SHP77 (cell line): Measurements from ENCODE around the gene SEM1.
A peak's percentile ranks its signal among the peaks of the same experiment; 100 is the strongest.
"Not testable (repeated sequence)": the region's sequence is repeated elsewhere in the genome, so short reads cannot be mapped to it uniquely, and the experiment has no call there.

ENCODE experiments used
- DNase-seq, 2 experiments: peaks; one replicate each; lab custom pipeline; 2025; lab: John Stamatoyannopoulos, UW

The SEM1 gene

DNA sequence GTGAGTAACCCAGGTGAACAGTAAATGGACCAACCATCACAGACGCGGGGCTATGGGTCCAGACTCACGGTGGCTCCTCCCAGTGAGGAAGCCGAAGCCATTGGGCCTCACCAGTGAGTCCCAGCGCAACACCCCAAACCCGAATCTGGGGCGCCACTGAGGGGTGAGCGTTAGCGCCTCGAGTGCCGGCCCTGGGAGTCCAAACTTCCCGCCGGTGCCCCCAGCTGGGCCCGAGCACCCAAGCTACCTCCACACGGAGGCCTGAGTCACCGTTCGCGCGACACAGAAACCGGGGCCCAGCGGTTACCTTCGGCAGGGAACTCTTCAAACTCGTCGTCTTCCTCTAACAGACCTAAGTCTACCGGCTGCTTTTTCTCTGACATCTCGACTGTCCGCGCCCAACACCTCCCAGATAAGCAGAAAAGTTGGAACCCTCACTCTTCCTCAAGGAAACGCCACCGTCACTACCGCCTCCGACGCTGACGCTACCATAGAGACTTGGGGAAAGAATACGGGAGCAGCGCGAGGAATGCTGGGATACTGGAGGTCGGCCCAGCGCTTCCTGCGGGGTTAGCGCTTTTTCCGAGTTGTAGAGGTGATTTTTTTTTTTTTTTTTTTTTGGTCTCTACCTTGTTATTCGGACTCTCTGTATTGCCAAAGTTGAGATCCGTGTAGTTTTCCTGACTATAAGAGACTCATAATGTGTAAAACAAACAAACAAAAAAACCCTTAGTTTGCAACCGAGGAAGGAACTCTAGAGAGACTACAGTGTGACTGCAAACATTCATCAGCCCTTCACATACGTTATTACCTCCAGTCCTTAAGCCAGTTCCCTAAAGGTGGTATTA is at the start of gene SEM1:
SEM1 (minus strand) TSS at position 466 of the 848 bp plus-strand sequence; CDS start at position 383, 83 bp downstream.
- DNase-seq = peak; percentile 71 to 72

DNA sequence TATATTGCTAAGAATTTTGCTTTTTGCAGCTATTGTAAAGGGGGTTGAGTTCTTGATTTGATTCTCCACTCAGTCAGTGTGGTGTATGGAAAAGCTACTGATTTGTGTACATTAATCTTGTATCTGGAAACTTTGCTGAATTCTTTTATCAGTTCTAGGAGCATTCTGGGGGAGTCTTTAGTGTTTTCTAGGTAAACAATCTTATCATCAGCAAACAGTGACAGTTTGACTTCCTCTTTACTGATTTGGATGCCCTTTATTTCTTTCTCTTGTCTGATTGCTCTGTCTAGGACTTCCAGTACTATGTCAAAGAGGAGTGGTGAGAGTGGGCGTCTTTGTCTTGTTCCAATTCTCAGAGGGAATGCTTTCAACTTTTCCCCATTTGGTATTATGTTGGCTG is 48.2 kb upstream of the SEM1 start:
- not testable (repeated sequence) for DNase-seq

DNA sequence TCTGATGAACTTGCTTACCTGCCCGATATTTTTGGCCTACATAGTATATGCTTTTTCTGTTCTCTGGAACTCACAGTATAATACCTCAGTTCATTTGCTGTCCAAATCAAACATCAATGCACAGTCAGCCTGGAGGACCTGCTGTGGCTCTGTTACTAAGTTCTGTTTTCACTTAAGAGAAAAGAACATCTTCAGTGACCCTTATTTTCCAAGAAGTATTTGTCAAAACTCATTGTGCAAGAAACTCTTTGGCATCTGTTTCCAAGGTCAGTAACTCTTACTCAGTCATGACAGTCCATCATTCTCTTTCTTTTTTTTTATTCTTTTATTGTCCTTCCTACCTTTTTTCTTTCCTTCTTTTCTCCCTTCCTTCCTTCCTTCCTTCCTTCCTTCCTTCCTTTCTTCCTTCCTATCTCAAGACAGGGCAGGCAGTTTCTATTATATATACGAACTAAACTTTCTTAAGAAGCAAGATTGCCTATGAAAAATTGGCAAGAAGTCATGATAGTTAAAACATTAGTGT is 37.8 kb upstream of the SEM1 start:
- DNase-seq = no peak

DNA sequence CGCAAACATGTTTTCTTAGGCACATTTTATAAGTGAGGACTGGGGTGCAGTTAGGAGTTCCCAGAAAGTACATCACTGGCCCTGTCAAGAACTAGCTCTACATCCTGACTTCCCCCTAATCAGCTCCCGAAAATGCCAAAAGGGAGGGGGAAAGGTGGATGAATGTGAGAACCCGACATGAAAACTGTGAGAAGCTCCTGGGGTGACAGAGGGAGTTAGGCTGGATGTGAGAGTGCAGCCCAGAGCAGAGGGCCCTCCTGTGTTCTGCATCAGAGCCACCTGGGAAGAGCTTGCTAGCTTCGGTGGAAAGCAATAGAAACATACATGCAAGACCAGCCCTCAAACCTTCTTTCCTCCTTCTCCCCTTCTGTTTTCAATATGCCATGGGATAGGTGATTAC is 30.5 kb upstream of the SEM1 start:
- no peak for DNase-seq

DNA sequence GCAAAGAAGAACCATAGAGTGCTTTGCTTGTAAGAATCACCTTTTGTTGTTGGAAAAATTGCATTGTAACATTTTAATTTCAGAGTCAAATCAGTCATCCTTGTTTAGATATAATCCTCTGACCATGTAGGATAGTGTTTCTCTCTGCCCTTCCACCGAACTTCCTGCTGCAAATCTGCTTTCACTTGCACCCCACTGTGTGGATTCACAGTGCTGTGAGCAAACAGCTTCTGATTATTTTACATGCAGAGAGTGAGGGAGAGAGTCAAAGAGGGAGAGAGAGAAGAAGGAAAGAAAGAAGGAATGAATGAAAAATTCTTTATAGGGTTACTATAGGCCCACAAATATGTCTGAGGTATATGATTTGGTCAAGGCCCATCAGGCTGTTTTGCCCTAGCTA is 30.0 kb upstream of the SEM1 start:
- no peak for DNase-seq

DNA sequence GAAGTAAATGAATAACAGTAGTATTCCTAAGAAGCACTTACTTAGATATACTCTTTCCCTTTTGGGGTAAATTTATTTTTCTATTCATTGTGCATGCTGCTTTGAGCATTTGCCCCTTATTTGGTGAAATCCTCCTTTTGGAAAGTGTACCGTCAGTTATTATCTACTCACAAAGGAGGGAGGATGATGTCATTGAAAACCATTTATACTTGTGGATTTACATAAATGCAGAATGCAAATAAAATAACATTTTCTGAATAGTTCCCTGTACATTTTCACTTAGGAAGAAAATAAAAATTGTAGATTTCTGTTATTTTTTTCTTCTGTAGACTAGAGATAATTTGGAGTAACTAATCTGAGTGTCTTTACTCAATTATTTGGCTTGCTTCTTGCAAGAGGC is 29.5 kb upstream of the SEM1 start:
- no peak for DNase-seq

DNA sequence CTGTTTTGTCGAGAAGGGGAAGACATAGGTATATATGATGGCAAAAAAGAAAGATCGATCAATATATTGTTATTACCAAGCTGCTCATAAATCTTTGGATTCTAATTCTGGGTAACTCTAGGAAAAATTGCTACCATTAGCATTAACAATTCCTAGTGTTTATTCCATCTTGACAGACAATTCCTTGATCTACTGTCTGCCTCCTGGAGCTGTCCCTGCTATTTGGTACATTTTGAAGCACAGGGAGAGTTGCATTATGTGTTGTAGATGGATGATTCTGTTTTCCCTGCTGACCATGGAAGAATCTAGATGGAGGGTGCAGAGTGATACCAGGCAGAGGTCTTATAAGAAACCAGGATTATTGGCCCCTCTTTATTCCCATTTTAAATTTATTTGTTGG is 29.1 kb upstream of the SEM1 start:
- no peak for DNase-seq

DNA sequence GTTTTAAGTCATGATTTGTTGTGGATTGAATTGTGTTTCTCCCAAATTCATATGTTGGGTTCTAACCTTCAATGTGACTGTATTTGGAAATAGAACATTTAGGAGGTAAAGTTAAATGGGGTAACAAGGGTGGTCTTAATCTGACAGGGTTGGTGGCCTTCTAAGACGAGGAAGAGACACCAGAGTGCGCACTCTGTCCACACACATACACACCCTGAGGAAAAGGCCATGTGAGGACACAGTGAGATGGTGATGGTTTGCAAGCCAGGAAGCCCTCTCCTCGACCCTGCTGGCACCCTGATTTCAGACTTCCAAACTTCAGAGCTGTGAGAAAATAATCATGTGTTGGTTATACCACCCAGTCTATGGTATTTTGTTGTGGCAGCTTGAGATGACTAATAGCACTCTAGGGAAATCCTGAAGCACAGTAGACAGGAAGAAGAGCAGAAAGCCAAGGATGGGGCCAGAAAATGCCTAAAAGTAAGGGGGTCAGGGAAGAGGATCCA is 28.0 kb upstream of the SEM1 start:
- no peak for DNase-seq

DNA sequence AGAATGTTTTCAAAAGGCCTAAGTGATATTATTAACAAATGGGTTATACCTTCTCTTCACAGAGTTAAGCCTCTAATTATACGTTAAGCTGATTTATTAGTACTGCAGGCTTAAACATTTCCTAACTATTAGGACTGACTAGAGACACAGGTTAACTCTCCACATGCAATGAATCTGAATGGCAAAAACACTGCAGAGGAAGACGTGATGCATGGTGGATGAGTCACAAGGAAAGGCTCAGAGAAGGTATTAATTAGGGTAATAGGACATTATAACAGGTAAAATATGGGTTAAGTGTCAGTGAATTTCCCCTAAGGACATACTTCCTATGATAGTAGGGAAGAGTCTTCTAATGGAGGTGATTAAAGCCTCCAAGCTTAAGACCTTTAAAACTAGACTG is 24.7 kb upstream of the SEM1 start:
- DNase-seq = no peak

DNA sequence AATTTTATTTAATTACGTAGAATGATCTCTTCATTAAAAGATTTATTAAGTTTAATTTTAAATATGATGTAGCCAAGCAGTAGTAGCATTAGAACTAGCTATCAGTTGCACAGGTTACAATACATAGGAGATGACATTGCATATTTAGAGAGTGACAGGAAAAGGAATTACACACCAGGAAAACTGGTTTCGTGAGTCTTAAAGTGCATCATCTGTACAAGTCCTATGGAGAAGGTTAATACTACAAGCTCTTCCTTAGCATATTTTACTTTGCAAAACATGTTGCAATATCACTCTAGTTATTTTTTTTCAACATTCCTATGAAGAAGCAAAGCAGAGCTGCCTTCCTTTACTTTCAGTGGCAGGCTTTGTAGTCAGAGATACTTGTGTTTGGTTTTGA is 20.2 kb upstream of the SEM1 start:
- DNase-seq = no peak

DNA sequence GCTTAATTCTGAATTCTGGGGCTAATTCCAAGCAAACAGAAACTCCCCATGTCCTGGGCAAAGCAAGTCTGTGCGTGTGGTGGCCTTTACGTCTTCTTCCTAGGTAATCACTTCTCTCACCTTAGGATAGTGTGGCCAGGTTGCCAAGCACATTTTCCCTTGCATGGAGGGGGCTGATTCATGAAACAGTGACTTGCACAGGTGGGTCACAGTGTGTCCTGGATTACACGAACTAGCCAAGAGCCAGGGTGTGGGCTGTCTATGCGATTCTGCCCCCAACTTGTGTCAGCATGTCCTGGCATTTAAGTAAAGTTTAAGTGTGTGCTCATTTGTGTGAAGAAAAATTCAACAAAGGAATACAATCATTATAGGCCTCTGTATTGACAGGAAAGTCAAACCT is 18.5 kb upstream of the SEM1 start:
- DNase-seq = no peak

DNA sequence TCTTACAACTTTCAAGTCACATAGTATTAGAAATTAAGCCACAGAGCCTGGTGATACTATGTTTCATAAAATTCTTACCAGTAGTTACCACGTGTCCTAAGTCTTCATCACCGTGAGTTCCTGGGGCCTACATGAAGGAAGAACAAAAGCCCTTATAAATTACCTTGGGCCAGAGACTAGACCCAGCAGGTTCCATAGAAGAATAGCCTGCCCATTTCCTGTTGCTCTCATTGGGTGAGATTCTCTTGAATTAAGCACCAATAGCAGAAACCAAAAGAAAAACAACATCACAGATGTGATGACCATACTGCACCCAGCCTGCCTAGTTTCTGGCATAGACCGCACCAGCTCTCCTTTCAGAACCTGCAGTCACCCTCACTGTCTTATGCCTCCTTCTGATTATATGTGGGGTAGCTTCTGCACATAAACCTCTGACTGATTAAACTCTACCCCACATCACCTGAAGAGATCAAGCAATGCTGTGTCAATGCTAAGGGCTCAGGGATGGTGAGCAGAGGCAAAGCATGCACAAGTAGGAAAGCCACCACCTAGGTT is 18.0 kb upstream of the SEM1 start:
- no peak for DNase-seq

DNA sequence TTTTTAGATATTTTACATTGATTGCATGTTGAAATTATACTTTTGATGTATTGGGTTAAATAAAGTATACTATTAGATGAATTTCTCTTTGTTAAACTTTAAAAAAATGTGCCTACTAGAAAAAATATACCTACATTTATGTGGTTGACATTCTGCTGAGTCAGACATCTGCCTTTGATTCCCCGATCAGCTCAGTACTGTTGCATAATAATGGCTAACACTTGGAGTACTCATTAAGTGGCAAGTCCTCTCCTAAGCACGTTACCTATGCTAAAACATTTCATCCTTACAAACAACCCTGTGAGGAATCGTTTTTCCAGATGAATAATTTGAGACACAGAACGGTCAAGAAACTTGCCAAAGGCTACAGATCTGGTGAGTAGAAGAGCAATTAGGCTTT is 14.0 kb upstream of the SEM1 start:
- DNase-seq = no peak

DNA sequence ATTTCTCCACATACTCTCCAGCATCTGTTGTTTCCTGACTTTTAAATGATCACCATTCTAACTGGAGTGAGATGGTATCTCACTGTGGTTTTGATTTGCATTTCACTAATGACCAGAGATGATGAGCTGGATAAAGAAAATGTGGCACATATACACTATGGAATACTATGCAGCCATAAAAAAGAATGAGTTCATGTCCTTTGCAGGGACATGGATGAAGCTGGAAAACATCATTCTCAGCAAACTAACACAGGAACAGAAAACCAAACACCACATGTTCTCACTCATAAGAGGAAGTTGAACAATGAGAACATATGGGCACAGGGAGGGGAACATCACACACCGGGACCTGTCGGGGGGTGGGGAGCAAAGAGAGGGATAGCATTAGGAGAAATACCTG is 13.3 kb upstream of the SEM1 start:
- DNase-seq = not testable (repeated sequence)

DNA sequence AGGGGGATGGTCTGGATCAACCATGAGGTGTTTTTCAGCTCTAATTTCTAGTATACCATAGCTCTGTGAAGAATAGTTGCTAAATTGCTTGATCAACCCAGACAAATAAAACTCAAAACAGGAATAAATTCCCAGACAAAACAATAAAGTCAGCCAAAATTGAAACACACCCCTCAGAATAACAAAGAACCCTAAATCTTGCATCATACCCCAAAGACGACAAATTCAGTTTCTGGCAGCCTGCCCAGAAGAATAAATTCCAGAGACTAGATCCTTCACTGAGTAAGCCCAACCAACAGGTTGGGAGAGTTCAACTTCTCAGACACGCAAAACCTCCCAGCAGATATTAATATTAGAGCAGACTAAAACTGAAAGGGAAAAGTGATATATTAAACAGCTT is 11.2 kb upstream of the SEM1 start:
- no peak for DNase-seq

DNA sequence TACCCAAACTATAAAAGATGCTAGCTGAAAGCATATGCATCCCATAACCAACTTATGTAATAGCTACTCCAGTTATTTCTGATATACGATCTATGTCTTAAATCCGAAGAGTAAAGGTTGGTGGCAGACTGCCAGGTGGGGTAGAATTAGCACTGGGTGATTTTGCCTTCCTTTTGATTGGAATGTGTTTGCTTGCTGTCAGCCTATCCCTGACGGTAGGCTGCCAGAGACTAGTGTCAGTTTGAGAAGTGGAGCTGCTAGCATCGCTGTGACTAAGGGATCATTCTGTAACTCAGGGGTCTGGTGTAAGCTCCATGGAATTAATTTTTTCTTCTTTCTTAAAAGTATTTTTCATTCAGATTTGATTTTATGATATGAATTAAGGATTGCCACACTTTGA is 9.5 kb upstream of the SEM1 start:
- peak; percentile 8 to 28 for DNase-seq

DNA sequence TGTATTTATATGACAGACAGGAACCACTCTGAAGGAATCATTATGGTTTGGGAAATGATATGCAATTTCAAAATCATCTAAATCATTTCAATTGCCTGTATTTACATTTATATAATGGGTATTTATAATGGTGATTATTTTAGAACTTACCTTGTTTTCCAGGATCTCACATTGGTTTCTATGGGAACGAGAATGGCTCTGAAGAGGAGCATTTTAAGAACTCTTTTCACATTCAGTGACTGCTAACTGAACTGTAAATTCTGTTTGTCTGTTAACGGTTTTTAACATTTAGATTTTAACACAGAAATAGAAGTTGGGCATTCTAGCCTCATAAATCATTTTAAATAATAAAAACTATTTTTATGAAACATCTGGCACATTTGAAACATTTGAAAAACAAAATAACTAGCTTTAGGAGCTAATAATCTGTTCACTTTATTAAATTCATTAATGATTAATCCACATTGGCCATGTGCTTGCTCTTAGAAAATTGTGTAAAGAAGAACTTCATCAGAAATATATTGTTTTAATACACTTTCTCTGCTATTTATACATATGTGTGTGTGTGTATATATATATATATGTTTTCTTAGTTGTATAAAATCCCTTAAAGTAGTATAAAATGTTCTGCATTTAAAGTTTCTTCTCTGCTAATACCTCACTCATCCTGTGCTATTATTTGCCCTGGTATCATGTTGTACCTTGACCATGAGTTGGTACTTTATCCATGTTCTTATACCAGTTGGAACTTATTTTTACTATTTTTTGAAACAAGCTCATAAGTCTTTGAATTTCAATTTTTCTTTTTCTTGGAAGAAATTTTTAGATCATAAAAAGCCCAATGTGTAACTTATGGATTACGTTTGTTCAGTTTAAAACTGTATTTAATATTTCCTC is 8.7 kb upstream of the SEM1 start:
- no peak for DNase-seq

DNA sequence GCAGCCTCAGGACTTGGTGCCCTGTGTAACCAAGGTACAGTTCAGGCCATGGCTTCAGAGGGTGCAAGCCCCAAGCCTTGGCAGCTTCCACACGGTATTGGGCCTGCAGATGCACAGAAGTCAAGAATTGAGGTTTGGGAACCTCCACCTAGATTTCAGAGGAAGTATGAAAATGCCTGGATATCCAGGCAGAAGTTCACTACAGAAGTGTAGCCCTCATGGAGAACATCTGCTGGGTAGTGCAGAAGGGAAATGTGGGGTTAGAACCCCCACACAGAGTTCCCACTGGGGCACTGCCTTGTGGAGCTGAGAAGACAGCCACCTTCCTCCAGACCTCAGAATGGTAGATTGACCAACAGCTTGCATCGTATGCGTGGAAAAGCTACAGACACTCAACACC is 3.4 kb upstream of the SEM1 start:
- no peak for DNase-seq

DNA sequence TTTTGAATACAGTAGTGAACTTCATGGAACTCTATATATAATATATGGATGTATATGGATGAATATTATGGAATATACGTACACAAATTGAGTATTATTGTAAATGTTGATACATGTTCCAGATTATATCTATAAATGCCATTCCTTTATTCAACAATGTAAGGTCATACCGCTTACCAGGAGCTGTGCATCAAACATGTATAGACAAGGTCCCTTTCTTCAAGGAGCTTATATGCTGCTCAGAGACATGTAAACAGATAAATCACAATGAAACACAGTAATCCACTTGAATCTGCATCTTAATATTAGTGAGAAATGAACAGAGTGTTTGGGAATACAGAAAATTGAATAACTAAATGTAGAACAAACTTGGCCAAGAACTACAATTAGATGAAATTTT is 898 bp upstream of the SEM1 start:
- DNase-seq = no peak

DNA sequence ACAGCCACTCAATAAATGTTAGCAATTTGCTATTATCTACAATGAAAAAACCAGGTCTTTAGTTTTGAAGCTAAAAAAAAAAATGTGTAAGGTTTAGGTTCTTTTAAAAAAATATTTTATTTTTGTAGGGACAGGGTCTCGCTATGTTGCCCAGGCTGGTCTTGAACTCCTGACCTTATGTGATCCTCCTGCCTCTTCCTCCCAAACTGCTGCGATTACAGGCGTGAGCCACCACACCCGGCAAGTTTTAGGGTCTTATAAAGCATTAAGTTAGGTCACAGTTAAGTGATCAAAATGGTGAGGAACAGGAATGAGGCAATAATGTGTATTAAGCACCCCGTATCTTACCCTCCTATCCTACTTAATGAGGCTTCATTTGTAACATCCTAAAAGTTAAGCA is 774 bp downstream of the SEM1 start:
- no peak for DNase-seq

DNA sequence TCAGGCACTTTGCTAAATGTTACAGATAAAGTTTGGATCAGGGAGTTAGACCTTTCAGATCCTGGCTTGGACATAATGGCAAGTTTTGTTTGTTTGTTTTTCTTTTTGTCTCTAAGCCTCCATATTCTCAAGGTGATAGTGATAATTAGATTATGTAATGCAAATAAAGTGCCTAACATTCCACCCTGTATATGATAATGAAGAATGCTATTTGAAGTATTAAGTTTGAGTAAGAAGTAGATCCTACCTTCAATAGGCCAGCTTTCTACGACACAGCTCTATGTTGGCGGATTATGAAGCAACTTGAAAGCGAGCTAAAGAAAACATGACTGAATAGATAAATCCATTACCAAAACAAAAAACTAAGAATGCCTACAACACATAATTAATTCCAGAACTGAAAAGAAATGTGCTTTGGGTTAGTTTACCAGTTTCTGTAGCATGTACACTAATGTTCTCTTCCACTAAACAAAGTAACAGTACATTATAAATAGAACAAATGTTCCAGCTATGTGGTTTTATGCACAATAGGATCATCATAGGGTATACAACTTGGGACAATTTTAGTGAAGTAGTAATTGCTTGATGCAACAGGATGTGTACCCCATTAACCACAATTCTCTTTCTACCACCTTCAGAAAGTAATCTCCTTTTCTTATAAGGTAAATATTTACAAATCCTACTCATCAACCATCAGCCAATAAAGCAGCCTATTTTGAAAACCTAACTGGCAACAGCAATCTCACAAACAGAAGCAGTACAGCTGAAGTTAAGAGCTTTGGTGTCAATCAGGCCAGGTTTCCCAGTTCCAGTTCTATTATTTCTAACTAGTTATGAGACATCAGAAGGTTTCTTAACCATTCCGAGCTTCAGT is 1.5 kb downstream of the SEM1 start:
- DNase-seq = no peak
